BE2C (cell line): ENCODE measurements around the gene AADAC.

Source experiments
- DNase-seq: peaks from one replicate; pipeline ENCODE4 v3.0.0-alpha.2; 2020
- H3K27me3 ChIP-seq: fragments of 250-450 bp; sonication (Bioruptor Pico); 2 replicates; pipeline ENCODE4 v1.5.1; 2020; ENCODE audit warnings: mild to moderate bottlenecking
- H3K36me3 ChIP-seq: fragments of 250-450 bp; sonication (Bioruptor Pico); 2 replicates; pipeline ENCODE4 v1.5.1; 2020; ENCODE audit warnings: mild to moderate bottlenecking
- H3K4me1 ChIP-seq: fragments of 250-450 bp; sonication (Bioruptor Pico); 2 replicates; pipeline ENCODE4 v1.5.1; 2020
- H3K4me3 ChIP-seq: 2 replicates; pipeline ENCODE4 v1.5.1; 2011; ENCODE audit warnings: low read depth, low read length
- H3K9me3 ChIP-seq: fragments of 250-450 bp; sonication (Bioruptor Pico); 2 replicates; pipeline ENCODE4 v1.5.1; 2020
- TF ChIP-seq, protein P1 (sequence below): IDR thresholded peaks from 2 replicates; pipeline ENCODE4 v1.5.1; 2012; ENCODE audit warnings: mild to moderate bottlenecking, low read depth, low read length

AADAC gene

DNA sequence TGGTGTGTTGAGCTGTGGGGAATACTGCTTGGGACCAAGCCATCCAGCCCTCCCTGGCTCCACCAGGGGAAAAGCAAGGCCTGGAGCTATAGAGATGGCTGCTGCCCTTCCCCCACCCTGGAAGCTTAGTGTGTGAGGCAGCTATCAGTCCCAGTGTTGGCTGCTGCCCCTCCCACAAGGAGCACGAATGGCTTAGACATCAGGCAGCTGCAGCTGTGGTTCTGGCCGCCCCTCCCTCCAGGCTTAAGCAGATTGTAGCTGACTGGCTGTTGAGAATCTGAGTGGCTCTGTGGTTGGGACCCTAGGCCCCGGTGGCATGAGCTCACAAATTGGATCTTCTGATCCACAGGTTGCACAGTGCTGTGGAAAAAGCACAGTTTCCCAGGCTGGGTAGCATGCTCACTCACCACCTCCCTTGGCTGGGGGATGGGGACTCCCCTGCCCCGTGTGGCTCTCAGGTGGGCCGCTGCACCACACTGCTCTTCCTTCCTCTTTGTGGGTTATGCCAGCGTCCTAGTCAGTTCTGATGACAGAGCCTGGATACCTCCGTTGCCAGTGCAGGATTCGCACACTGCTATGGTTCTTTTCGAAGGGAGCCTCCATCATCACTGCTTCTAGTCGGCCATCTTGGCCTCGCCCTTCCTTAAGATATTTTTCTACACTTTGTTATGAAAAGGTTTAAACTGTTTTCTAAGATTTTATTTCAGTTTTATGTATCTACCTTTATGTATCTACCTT, 38.3 kb downstream of the AADAC start:
- Histone ChIP-seq H3K27me3 (no peaks in the 10 kb centered on the region), H3K4me1 (peaks cover 4% of the 10 kb centered on the region), H3K9me3 (no peaks in the 10 kb centered on the region), H3K4me3 (no peak overlapping the region), H3K36me3 (no peaks in the 10 kb centered on the region)
- TF ChIP-seq, protein P1, sequence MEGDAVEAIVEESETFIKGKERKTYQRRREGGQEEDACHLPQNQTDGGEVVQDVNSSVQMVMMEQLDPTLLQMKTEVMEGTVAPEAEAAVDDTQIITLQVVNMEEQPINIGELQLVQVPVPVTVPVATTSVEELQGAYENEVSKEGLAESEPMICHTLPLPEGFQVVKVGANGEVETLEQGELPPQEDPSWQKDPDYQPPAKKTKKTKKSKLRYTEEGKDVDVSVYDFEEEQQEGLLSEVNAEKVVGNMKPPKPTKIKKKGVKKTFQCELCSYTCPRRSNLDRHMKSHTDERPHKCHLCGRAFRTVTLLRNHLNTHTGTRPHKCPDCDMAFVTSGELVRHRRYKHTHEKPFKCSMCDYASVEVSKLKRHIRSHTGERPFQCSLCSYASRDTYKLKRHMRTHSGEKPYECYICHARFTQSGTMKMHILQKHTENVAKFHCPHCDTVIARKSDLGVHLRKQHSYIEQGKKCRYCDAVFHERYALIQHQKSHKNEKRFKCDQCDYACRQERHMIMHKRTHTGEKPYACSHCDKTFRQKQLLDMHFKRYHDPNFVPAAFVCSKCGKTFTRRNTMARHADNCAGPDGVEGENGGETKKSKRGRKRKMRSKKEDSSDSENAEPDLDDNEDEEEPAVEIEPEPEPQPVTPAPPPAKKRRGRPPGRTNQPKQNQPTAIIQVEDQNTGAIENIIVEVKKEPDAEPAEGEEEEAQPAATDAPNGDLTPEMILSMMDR, result no peak
- peak; percentile 60 for DNase-seq

DNA sequence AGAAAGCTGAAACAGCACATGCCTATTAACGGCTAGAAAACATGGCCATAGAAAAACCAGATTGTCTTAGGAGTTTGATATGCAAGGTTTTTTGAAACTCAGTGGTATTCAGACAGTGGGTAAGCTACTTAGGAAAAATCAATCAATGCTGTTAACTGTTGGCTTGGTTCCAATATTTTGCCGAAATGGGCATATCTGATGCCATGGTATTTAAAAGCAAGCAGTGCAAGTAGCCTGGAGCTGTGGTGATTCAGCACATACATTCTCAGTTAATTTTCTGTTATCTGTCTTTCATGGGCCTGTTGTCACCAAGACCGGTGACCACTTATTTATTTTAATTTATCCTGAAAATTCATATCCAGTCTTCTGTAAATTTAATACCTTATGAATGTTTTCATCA, 42.2 kb downstream of the AADAC start:
- Histone ChIP-seq H3K9me3 (no peaks in the 10 kb centered on the region), H3K4me1 (peaks cover 9% of the 10 kb centered on the region), H3K27me3 (no peaks in the 10 kb centered on the region), H3K4me3 (no peak overlapping the region), H3K36me3 (no peaks in the 10 kb centered on the region)
- TF ChIP-seq, protein P1, result no peak
- DNase-seq, result peak; percentile 58

DNA sequence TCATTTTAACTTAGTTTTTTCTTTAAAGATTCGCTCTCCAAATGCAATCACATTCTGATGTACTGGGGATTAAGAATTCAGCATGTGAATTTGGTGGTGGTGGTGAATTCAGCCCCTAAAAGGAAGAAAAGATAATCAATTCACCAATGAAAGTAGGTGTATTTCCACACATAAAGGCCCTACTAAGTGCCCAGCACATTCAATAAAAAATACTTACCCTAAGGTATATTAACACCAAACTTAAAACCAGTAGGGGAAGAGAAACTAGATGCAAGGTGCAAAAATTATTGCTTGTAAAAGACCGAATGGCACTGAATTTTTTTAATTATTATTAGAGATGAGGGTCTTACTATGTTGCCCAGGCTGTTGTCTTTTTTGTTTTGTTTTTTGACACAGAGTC, 42.7 kb downstream of the AADAC start:
- Histone ChIP-seq H3K4me1 (peaks cover 9% of the 10 kb centered on the region), H3K36me3 (no peaks in the 10 kb centered on the region), H3K4me3 (no peak overlapping the region), H3K27me3 (no peaks in the 10 kb centered on the region), H3K9me3 (no peaks in the 10 kb centered on the region)
- TF ChIP-seq, protein P1, result no peak
- DNase-seq, result no peak

DNA sequence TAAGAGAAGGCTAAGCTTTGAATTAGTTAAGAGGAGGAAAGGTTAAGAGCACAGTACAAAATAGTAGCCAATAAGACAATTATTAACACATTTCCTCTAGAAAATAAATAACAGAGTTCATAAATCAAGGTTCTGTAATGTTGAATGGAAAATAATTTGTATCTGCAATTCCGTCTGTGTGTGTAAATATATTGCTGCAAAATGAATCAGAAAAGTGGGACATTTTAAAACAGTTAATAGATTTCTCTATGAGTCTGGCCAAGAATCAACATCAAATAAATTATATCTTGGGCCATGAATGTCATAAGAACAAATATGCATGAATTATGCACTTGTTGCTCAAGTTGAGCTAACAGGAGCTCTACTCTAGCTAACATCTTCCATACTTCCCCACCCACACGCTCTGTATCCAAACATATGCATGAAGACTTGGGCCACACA, 45.3 kb downstream of the AADAC start:
- no peak for DNase-seq

DNA sequence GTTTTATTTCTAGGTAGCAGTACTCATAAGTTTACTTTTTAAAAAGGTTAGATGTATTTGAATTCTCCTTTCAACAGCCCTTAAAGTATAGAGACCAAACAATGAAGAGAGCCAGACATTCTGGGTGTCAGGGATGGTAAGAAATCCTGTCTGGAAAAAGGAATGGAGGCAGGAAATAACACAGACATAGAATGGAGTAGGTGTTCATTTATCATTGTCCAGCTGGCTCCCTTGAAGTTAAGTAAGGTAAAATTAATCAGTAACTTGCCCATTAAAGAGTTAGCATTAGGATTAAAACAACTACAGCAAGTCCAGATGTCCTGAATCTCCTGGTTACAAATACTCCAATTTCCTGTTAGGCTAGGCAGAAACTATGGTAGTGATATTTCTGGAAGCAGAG, 46.0 kb downstream of the AADAC start:
- H3K4me1 ChIP-seq, result peaks cover 17% of the 10 kb centered on the region
- TF ChIP-seq, protein P1, result no peak
- no peak for DNase-seq
- H3K4me3 ChIP-seq, result no peak overlapping the region
- H3K9me3 ChIP-seq, result no peaks in the 10 kb centered on the region
- H3K36me3 ChIP-seq, result no peaks in the 10 kb centered on the region
- no peaks in the 10 kb centered on the region for H3K27me3 ChIP-seq

More for the DNA sequence above, 45.3 kb downstream of the AADAC start:
- TF ChIP-seq, protein P1, result no peak
- Histone ChIP-seq H3K9me3 (no peaks in the 10 kb centered on the region), H3K4me1 (peaks cover 17% of the 10 kb centered on the region), H3K4me3 (no peak overlapping the region), H3K27me3 (no peaks in the 10 kb centered on the region), H3K36me3 (no peaks in the 10 kb centered on the region)

DNA sequence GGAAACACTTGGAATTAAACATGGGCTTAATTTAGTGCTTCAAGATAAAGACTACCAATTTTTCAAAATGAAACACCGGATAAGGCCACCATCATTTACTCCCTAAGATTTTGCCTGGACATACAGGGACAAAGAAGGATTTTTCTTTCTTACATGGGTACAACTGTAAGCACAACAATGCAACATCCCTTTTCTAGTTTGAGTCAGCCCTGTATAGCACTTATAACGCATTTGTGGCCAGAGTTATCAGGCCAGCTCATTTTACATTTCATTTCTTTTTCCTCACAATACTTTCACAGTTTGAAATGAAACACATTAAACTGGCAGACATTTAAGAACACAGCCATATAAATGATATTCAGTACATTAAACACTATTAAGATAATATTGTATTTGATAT, 49.7 kb downstream of the AADAC start:
- Histone ChIP-seq H3K9me3 (no peaks in the 10 kb centered on the region), H3K4me1 (peaks cover 19% of the 10 kb centered on the region), H3K36me3 (no peaks in the 10 kb centered on the region), H3K4me3 (no peak overlapping the region), H3K27me3 (no peaks in the 10 kb centered on the region)
- TF ChIP-seq, protein P1, result no peak
- DNase-seq, result no peak
